H1 (cell line): ENCODE measurements around the gene FOXO1. TPM values are rescaled to one million over a fixed set of nuclear protein-coding genes. Genes with fewer than 3 reads are reported as not detected.

Experiments used
- CTCF ChIA-PET: fragments of 300-600 bp; sonication (Branson Sonifier 250); formaldehyde crosslinking; loops from one replicate; lab custom pipeline; 2021; ENCODE audit not compliant: partially characterized antibody; lab: Charles Lee
- POLR2A ChIA-PET: fragments of 300-600 bp; sonication (Branson Sonifier 250); formaldehyde crosslinking; loops from one replicate; lab custom pipeline; 2021; ENCODE audit warnings: inconsistent platforms; ENCODE audit not compliant: partially characterized antibody; lab: Charles Lee
- DNase-seq, 2 experiments: peaks; one replicate each; pipeline versions ENCODE4 v3.0.0 to v3.0.0-alpha.2; 2010 to 2022; ENCODE audit warnings: low spot score in 2 of 2, low read depth in 1 of 2, mixed read lengths in 1 of 2
- FAIRE-seq: peaks from 2 replicates; lab custom pipeline; 2011; peaks lifted over from hg19 to GRCh38; lab: Jason Lieb, UNC
- H2AFZ ChIP-seq: 2 replicates; pipeline ENCODE4 v1.8.1; 2012; ENCODE audit warnings: low read length, inconsistent platforms
- H2AK5ac ChIP-seq: 2 replicates; pipeline ENCODE4 v1.6.1; 2013; ENCODE audit warnings: low read depth, low read length
- H2BK120ac ChIP-seq: replicated peaks from 2 replicates; pipeline ENCODE3; 2013; ENCODE audit warnings: low read depth, low read length, inconsistent platforms
- H2BK12ac ChIP-seq: 2 replicates; pipeline ENCODE4 v1.6.1; 2013; ENCODE audit warnings: low read depth, low read length
- H2BK15ac ChIP-seq: 2 replicates; pipeline ENCODE4 v1.6.1; 2013; ENCODE audit warnings: low read length
- H2BK20ac ChIP-seq: 2 replicates; pipeline ENCODE4 v1.6.1; 2013; ENCODE audit warnings: low read length
- H2BK5ac ChIP-seq: 2 replicates; pipeline ENCODE4 v1.6.1; 2013; ENCODE audit warnings: low read depth, low read length
- H3K14ac ChIP-seq: 2 replicates; pipeline ENCODE4 v1.6.1; 2013; ENCODE audit warnings: inconsistent platforms; ENCODE audit not compliant: insufficient read length
- H3K18ac ChIP-seq: 2 replicates; pipeline ENCODE4 v1.6.1; 2013; ENCODE audit warnings: low read length; ENCODE audit errors: extremely low read depth
- H3K23ac ChIP-seq: 2 replicates; pipeline ENCODE4 v1.6.1; 2013; ENCODE audit warnings: inconsistent platforms; ENCODE audit not compliant: insufficient read length
- H3K23me2 ChIP-seq: 2 replicates; pipeline ENCODE4 v1.6.1; 2013; ENCODE audit warnings: low read depth, low read length
- H3K27ac ChIP-seq: 2 replicates; pipeline ENCODE4 v1.6.1; 2011; ENCODE audit warnings: low read depth, low read length, inconsistent platforms
- H3K27me3 ChIP-seq, 4 experiments: replicated peaks in 1 of 4; 1 replicate in 1 of 4; 2 replicates in 3 of 4; pipeline versions ENCODE4 v1.6.1 to v1.8.1; 2011 to 2013; ENCODE audit warnings: low read length in 3 of 4, mild to moderate bottlenecking in 3 of 4, inconsistent platforms in 2 of 4, mixed read lengths in 2 of 4, moderate library complexity in 1 of 4; ENCODE audit not compliant: control insufficient read depth in 3 of 4, insufficient read depth in 3 of 4; ENCODE audit errors: extremely low read depth in 1 of 4
- H3K36me3 ChIP-seq, 4 experiments: 2 replicates each; pipeline versions ENCODE4 v1.6.1 to v1.8.1; 2011 to 2013; ENCODE audit warnings: mild to moderate bottlenecking in 4 of 4, low read length in 3 of 4, moderate library complexity in 2 of 4, control low read depth in 1 of 4, inconsistent platforms in 1 of 4; ENCODE audit not compliant: insufficient read depth in 4 of 4, control insufficient read depth in 2 of 4
- H3K4ac ChIP-seq: replicated peaks from 2 replicates; pipeline ENCODE3; 2013; ENCODE audit warnings: low read length, low read depth, mixed read lengths, inconsistent platforms; ENCODE audit not compliant: insufficient read length
- H3K4me1 ChIP-seq, 4 experiments: replicated peaks in 1 of 4; 1 replicate in 1 of 4; 2 replicates in 3 of 4; pipeline versions ENCODE4 v1.6.1 to v1.8.1; 2011 to 2013; ENCODE audit warnings: low read length in 3 of 4, inconsistent platforms in 2 of 4, mixed read lengths in 1 of 4; ENCODE audit not compliant: insufficient read depth in 4 of 4, control insufficient read depth in 3 of 4
- H3K4me2 ChIP-seq, 2 experiments: 2 replicates each; pipeline versions ENCODE4 v1.6.1 to v1.8.1; 2011 to 2013; ENCODE audit warnings: low read depth in 2 of 2, low read length in 2 of 2, control low read depth in 1 of 2, inconsistent platforms in 1 of 2, mild to moderate bottlenecking in 1 of 2; ENCODE audit not compliant: insufficient read depth in 1 of 2
- H3K4me3 ChIP-seq, 4 experiments: fragments of 200-600, 300-600 bp in 1 of 4; sonication (generic), shearing (Covaris generic), sonication (Bioruptor Twin) in 1 of 4; 2 replicates each; pipeline versions ENCODE4 v1.5.1 to v1.8.1; 2011 to 2016; ENCODE audit warnings: low read length in 4 of 4, low read depth in 3 of 4, control low read depth in 2 of 4, inconsistent platforms in 2 of 4, mild to moderate bottlenecking in 2 of 4, mixed read lengths in 1 of 4, moderate library complexity in 1 of 4; ENCODE audit not compliant: insufficient read depth in 2 of 4; ENCODE audit errors: extremely low read depth in 1 of 4
- H3K56ac ChIP-seq: replicated peaks from 2 replicates; pipeline ENCODE3; 2013; ENCODE audit warnings: low read depth, mild to moderate bottlenecking, mixed read lengths, low read length, inconsistent platforms; ENCODE audit not compliant: insufficient read length
- H3K79me1 ChIP-seq: 2 replicates; pipeline ENCODE4 v1.6.1; 2013; ENCODE audit warnings: low read depth, low read length, control low read depth
- H3K79me2 ChIP-seq, 2 experiments: 2 replicates each; pipeline versions ENCODE4 v1.6.1 to v1.8.1; 2012 to 2013; ENCODE audit warnings: low read length in 2 of 2, mild to moderate bottlenecking in 2 of 2, inconsistent platforms in 1 of 2; ENCODE audit not compliant: insufficient read depth in 2 of 2, control insufficient read depth in 1 of 2
- H3K9ac ChIP-seq, 4 experiments: replicated peaks in 1 of 4; 1 replicate in 1 of 4; 2 replicates in 3 of 4; pipeline versions ENCODE4 v1.6.1 to v1.8.1; 2011 to 2013; ENCODE audit warnings: low read depth in 3 of 4, low read length in 3 of 4, control low read depth in 2 of 4, mild to moderate bottlenecking in 2 of 4, moderate library complexity in 2 of 4, inconsistent platforms in 1 of 4; ENCODE audit errors: extremely low read depth in 1 of 4
- H3K9me3 ChIP-seq, 2 experiments: 2 replicates each; pipeline versions ENCODE4 v1.6.1 to v1.8.1; 2012 to 2013; ENCODE audit warnings: mild to moderate bottlenecking in 2 of 2, moderate library complexity in 2 of 2, control low read depth in 1 of 2, inconsistent platforms in 1 of 2, low read depth in 1 of 2, low read length in 1 of 2, mixed read lengths in 1 of 2; ENCODE audit not compliant: insufficient read depth in 2 of 2
- H4K20me1 ChIP-seq, 2 experiments: replicated peaks in 1 of 2; 2 replicates each; pipeline versions ENCODE3 to v1.8.1; 2011 to 2013; ENCODE audit warnings: inconsistent platforms in 2 of 2, low read length in 2 of 2, mild to moderate bottlenecking in 1 of 2; ENCODE audit not compliant: insufficient read depth in 2 of 2, control insufficient read depth in 1 of 2
- H4K5ac ChIP-seq: 2 replicates; pipeline ENCODE4 v1.6.1; 2013; ENCODE audit warnings: low read length, low read depth, mixed read lengths, inconsistent platforms; ENCODE audit not compliant: insufficient read length
- H4K8ac ChIP-seq: 2 replicates; pipeline ENCODE4 v1.8.0; 2013; ENCODE audit warnings: mild to moderate bottlenecking, moderate library complexity, low read length, inconsistent platforms; ENCODE audit not compliant: insufficient read depth; ENCODE audit errors: extremely low read depth
- H4K91ac ChIP-seq: replicated peaks from 2 replicates; pipeline ENCODE3; 2013; ENCODE audit warnings: low read length, mixed read lengths, inconsistent platforms; ENCODE audit not compliant: insufficient read length
- SIRT6 ChIP-seq: IDR thresholded peaks from one replicate; pipeline ENCODE4 v1.7.1; 2012; ENCODE audit warnings: low read length, inconsistent platforms
- WGBS, 2 experiments: shearing (Covaris generic) in 1 of 2; methylation state at CpG; one replicate each; pipeline versions ENCODE4 v1.1.6 to v1.1.7; 2013 to 2015; ENCODE audit warnings: low lambda C conversion rate in 2 of 2, mixed read lengths in 2 of 2, inconsistent platforms in 1 of 2, low coverage in 1 of 2, missing lambda C conversion rate in 1 of 2; ENCODE audit not compliant: insufficient replicate concordance in 2 of 2, insufficient coverage in 1 of 2, insufficient read length in 1 of 2; ENCODE audit errors: extremely low coverage in 1 of 2, missing lambda C conversion rate in 1 of 2; 5-methylcytosine and 5-hydroxymethylcytosine counted together
- polyA plus RNA-seq, 7 experiments: library from polyadenylated mRNA; depleted of rRNA in 3 of 7; stranded (reverse) in 5 of 7; unstranded in 2 of 7; fragments of >200 nt in 5 of 7; fragments of 200-250 nt in 2 of 7; gene quantifications; 1 replicate in 5 of 7; 2 replicates in 1 of 7; 4 replicates in 1 of 7; pipeline versions ENCODE4 v1.2.1 to v1.2.3, GENCODE V29; 2011 to 2013; ENCODE audit warnings: missing spikeins in 2 of 7, mixed read lengths in 2 of 7
- total RNA-seq: library from RNA; stranded (reverse); fragmentation: NEBNext Ultra II Directional; extraction: Animal tissue kit (Norgen Biotek cat#: 25700); gene quantifications from 2 replicates; pipeline ENCODE4 v1.2.1, GENCODE V29; 2021

Gene FOXO1
- total and polyA plus RNA-seq, 2 of the 8 experiments (the other 6 are each of a cell fraction or from before 2014, with no cell fraction given) = 35.3 to 56.9 TPM

GRCh38 chr13:40514802-40515201, 151.6 kb downstream of the FOXO1 start:
- Histone ChIP-seq H4K8ac (no peak overlapping the region), H3K14ac (no peak overlapping the region), H3K4me2 (no peak overlapping the region), H2AK5ac (no peak overlapping the region), H4K5ac (no peak overlapping the region), H3K9ac (no peak overlapping the region), H3K27ac (no peak overlapping the region), H3K4me3 (no peak overlapping the region), H2BK15ac (no peak overlapping the region), H3K4me1 (no peaks in the 10 kb centered on the region), H3K9me3 (no peaks in the 10 kb centered on the region), H3K4ac (no peak overlapping the region), H2BK5ac (no peak overlapping the region), H3K23me2 (no peaks in the 10 kb centered on the region), H2AFZ (no peak overlapping the region), H3K18ac (no peak overlapping the region), H3K79me2 (no peaks in the 10 kb centered on the region), H2BK20ac (no peak overlapping the region), H3K27me3 (peaks cover 0 to 1% (median 0%) of the 10 kb centered on the region in 4 experiments; a peak in 1 of 7 replicates), H3K79me1 (no peaks in the 10 kb centered on the region), H3K23ac (no peak overlapping the region), H3K56ac (no peak overlapping the region), H4K91ac (no peak overlapping the region), H3K36me3 (no peaks in the 10 kb centered on the region), H4K20me1 (no peaks in the 10 kb centered on the region), H2BK120ac (no peak overlapping the region), H2BK12ac (no peak overlapping the region)
- POLR2A ChIA-PET = no interaction called here
- WGBS, 2 experiments = 94% methylated on average over 2 of the region's 2 CpGs; no CpG with 5 or more reads in 1 of the 2 experiments
- no peak for TF ChIP-seq SIRT6
- FAIRE-seq = no peak
- CTCF ChIA-PET = interaction anchor here (1.0 kb wide), 2 partner anchors 14 to 25 kb away, joined by 3 to 4 read pairs; no protein-coding TSS in a partner anchor
- no peak for DNase-seq
